Heart right ventricle (tissue), 16 donors: ENCODE results near the gene C10orf143. TPM values are rescaled to one million over a fixed set of nuclear protein-coding genes. Genes with fewer than 3 reads are reported as not detected.

Experiments
- ATAC-seq, 8 donors: fragments of 200-7000 bp; cut with Tn5 transposase; one replicate each; pipeline ENCODE4 v1.9.1; 2020; ENCODE audit warnings: mild to moderate bottlenecking in 8 of 8, moderate library complexity in 8 of 8, moderate number of reproducible peaks in 1 of 8
- DNase-seq, 2 donors: peaks; one replicate each; pipeline ENCODE4 v3.0.0-alpha.2; 2020
- H3K27ac ChIP-seq, 10 donors: fragments of 200-600 bp; sonication (generic) in 2 of 10; one replicate each; pipeline versions ENCODE4 v1.5.0 to v1.8.0; 2020 to 2022; ENCODE audit warnings: mild to moderate bottlenecking in 3 of 10
- H3K27me3 ChIP-seq, 7 donors: fragments of 200-600 bp; one replicate each; pipeline ENCODE4 v1.8.0; 2021 to 2022; ENCODE audit warnings: mild to moderate bottlenecking in 2 of 7
- H3K36me3 ChIP-seq, 9 donors: fragments of 200-600 bp; sonication (generic) in 1 of 9; one replicate each; pipeline versions ENCODE4 v1.5.0 to v1.8.0; 2020 to 2022; ENCODE audit warnings: mild to moderate bottlenecking in 2 of 9
- H3K4me1 ChIP-seq, 9 donors: fragments of 200-600 bp; sonication (generic) in 1 of 9; one replicate each; pipeline versions ENCODE4 v1.5.0 to v1.8.0; 2020 to 2022; ENCODE audit warnings: mild to moderate bottlenecking in 4 of 9
- H3K4me3 ChIP-seq, 10 donors: fragments of 200-600 bp; sonication (generic) in 2 of 10; one replicate each; pipeline versions ENCODE4 v1.5.0 to v1.8.0; 2020 to 2022; ENCODE audit warnings: mild to moderate bottlenecking in 7 of 10, moderate library complexity in 2 of 10
- H3K9me3 ChIP-seq, 11 donors: fragments of 200-600 bp in 10 of 11; sonication (generic) in 2 of 11; one replicate each; pipeline versions ENCODE4 v1.5.0 to v1.8.0; 2013 to 2022; ENCODE audit warnings: mild to moderate bottlenecking in 2 of 11, control low read depth in 1 of 11, moderate library complexity in 1 of 11
- CTCF ChIP-seq, 9 donors: fragments of 200-600 bp; sonication (generic) in 2 of 9; IDR thresholded peaks; one replicate each; pipeline versions ENCODE4 v1.5.0 to v1.8.0; 2021 to 2022; ENCODE audit warnings: antibody characterized with exemption in 9 of 9, mild to moderate bottlenecking in 5 of 9, moderate library complexity in 1 of 9
- WGBS, 2 donors: extraction: QIAGEN DNeasy Blood & Tissue Kit; methylation state at CpG; one replicate each; pipeline ENCODE4 v1.1.7; 2013; ENCODE audit warnings: inconsistent platforms in 1 of 2; 5-methylcytosine and 5-hydroxymethylcytosine counted together
- intact Hi-C, 10 donors: fragments of 100-400 bp; cut with DNase I; formaldehyde crosslinking; loops; one replicate each; pipeline versions ENCODE4 v1.11.1 to v1.14.2; 2022
- polyA plus RNA-seq, 2 donors: library from polyadenylated mRNA; stranded (reverse); fragments of 200-250 nt; gene quantifications; one replicate each; pipeline ENCODE4 v1.2.3, GENCODE V29; 2013
- total RNA-seq, 10 donors: library from RNA; stranded (reverse); fragmentation: NEBNext Ultra II Directional in 3 of 10; extraction: Animal tissue kit (Norgen Biotek cat#: 25700) in 3 of 10; gene quantifications; one replicate each; pipeline versions ENCODE4 v1.2.1 to v1.2.4, GENCODE V29; 2021 to 2023
- donor health status: Arrhythmogenic right ventricular cardiomyopathy.
- donor health status: ischemic (EF 13 %, LVEDD 7.1; RV severe dilation, severe dysfunction).
- donor health status: healthy with polysubstance abuse.
- donor health status: DM: no; HTN: yes; CAD: no.
- donor health status: DM: no; HTN: no; CAD: no.
- donor health status: ischemic (EF 25% LVEDD 6.9; RV normal size, moderate dysfunction).
- donor health status: ischemic (EF 25% LVEDD 5.7; RV mildly dilated, moderate dysfunction).
- donor health status: healthy.
- donor health status: DM: yes; HTN: yes; CAD: no.
- donor health status: Ischemic cardiomyopathy.
- donor health status: ischemic (EF 35%, LVEDD 5.7; RV mildly dilated, moderate dysfunction).
- donor health status: nonischemic (EF 11% LVEDD 7.7; RV severe dilation, severe dysfunction).
- donor health status: DM: yes; HTN: yes; CAD: no.
- donor health status: PGD.
- donor health status: ischemic (EF 29% LVEDD 5.4; RV normal size, mild dysfunction).
- donor health status: nonischemic (EF 23%, LVEDD 6.1; RV moderate dilation, normal function).

Gene C10orf143
- total and polyA plus RNA-seq, 12 donors = 1.1 to 5.4 (median 2.1) TPM

GRCh38 chr10:130043491-130043890 is 67.1 kb downstream of the C10orf143 start:
- Histone ChIP-seq H3K27me3 (peaks cover 0 to 46% (median 26%) of the 10 kb centered on the region in 7 donors), H3K9me3 (no peaks in the 10 kb centered on the region), H3K36me3 (no peaks in the 10 kb centered on the region), H3K4me1 (no peaks in the 10 kb centered on the region), H3K4me3 (no peak overlapping the region), H3K27ac (no peak overlapping the region)
- intact Hi-C loops = no loop called here
- WGBS, 2 donors = 63 to 78% methylated on average over 8 of the region's 8 CpGs
- DNase-seq (no peak), ATAC-seq (no peak)
- TF ChIP-seq CTCF (IDR thresholded peaks at IDR 0.05) = no peak

- ATAC-seq = no peak
- no peaks in the 10 kb centered on the region for H3K36me3 ChIP-seq
- H3K9me3 ChIP-seq = no peaks in the 10 kb centered on the region
- TF ChIP-seq CTCF (IDR thresholded peaks at IDR 0.05) = no peak
- WGBS, 2 donors = 48 to 51% methylated on average over 14 of the region's 14 CpGs
- no peaks in the 10 kb centered on the region for H3K4me1 ChIP-seq
- no peak for DNase-seq
- intact Hi-C loops = no loop called here
- no peak overlapping the region for H3K27ac ChIP-seq
- peaks cover 0 to 52% (median 26%) of the 10 kb centered on the region in 7 donors for H3K27me3 ChIP-seq
- H3K4me3 ChIP-seq = no peak overlapping the region
Measured at GRCh38 chr10:130042381-130042780, 68.2 kb downstream of the C10orf143 start.

- WGBS, 2 donors = 72 to 77% methylated on average over 10 of the region's 10 CpGs
- no peak overlapping the region for H3K27ac ChIP-seq
- no peaks in the 10 kb centered on the region for H3K36me3 ChIP-seq
- H3K4me3 ChIP-seq = no peak overlapping the region
- TF ChIP-seq CTCF (IDR thresholded peaks at IDR 0.05) = no peak
- H3K9me3 ChIP-seq = no peaks in the 10 kb centered on the region
- intact Hi-C loops = no loop called here
- H3K4me1 ChIP-seq = no peaks in the 10 kb centered on the region
- ATAC-seq (no peak), DNase-seq (no peak)
- H3K27me3 ChIP-seq = peaks cover 0 to 58% (median 26%) of the 10 kb centered on the region in 7 donors
Measured at GRCh38 chr10:130041451-130042371, 68.9 kb downstream of the C10orf143 start.

- Histone ChIP-seq H3K27me3 (peaks cover 0 to 54% (median 26%) of the 10 kb centered on the region in 7 donors), H3K27ac (no peak overlapping the region), H3K36me3 (no peaks in the 10 kb centered on the region), H3K4me3 (no peak overlapping the region), H3K9me3 (no peaks in the 10 kb centered on the region), H3K4me1 (no peaks in the 10 kb centered on the region)
- no peak for DNase-seq
- TF ChIP-seq CTCF (IDR thresholded peaks at IDR 0.05) = no peak
- intact Hi-C loops = no loop called here
- no peak for ATAC-seq
- 82 to 83% methylated on average over 12 of the region's 12 CpGs for WGBS, 2 donors
Measured at GRCh38 chr10:130040817-130041330, 69.8 kb downstream of the C10orf143 start.
